ENCODE results near the gene ZNF136. TPM values are rescaled to one million over a fixed set of nuclear protein-coding genes. Genes with fewer than 3 reads are reported as not detected.

ZNF136 gene
- total RNA-seq (2016; rRNA removed; fragmentation: Illumina TruSeq; extraction: Trizol): 10.2 and 16.6 TPM in 2 replicates
- total RNA-seq (2016; cell fraction: cytosol; rRNA removed; fragmentation: Illumina TruSeq; extraction: Trizol; ENCODE audit: low read depth): 0.91 and 1.9 TPM in 2 replicates
- total RNA-seq (2016; cell fraction: insoluble cytoplasmic fraction; rRNA removed; fragmentation: Illumina TruSeq; extraction: Trizol): 9.2 and 18.5 TPM in 2 replicates
- 4.5 and 5.0 TPM in 2 replicates for total RNA-seq (2016; cell fraction: membrane; rRNA removed; fragmentation: Illumina TruSeq; extraction: Trizol)
- total RNA-seq (2016; cell fraction: nucleus; rRNA removed; fragmentation: Illumina TruSeq; extraction: Trizol): 8.1 and 11.9 TPM in 2 replicates
- 1.8 and 2.5 TPM in 2 replicates for polyA plus RNA-seq (2011; rRNA removed)
- 0.97 and 1.4 TPM in 2 replicates for polyA plus RNA-seq (2011; cell fraction: cytosol; rRNA removed)
- 1.2 and 1.5 TPM in 2 replicates for polyA plus RNA-seq (2011; cell fraction: nucleus; rRNA removed)
- 2.4 and 4.4 TPM in 2 replicates for polyA plus RNA-seq (2012)
- 0.11 and 0.18 TPM in 2 replicates for polyA plus RNA-seq (2016; cell fraction: cytosol; fragmentation: Illumina TruSeq; extraction: Trizol; ENCODE audit: low read depth)
- 6.4 and 8.7 TPM in 2 replicates for polyA plus RNA-seq (2016; cell fraction: insoluble cytoplasmic fraction; fragmentation: Illumina TruSeq; extraction: Trizol; ENCODE audit: low read depth)
- 0.77 and 0.81 TPM in 2 replicates for polyA plus RNA-seq (2016; cell fraction: membrane; fragmentation: Illumina TruSeq; extraction: Trizol; ENCODE audit: low read depth)
- polyA plus RNA-seq (2016; cell fraction: nucleus; fragmentation: Illumina TruSeq; extraction: Trizol; ENCODE audit: insufficient read depth, low read depth): 7.5 and 9.6 TPM in 2 replicates
- polyA minus RNA-seq (2011; rRNA and poly(A)+ RNA removed; ENCODE audit: low replicate concordance): 1.7 and 2.6 TPM in 2 replicates
- polyA minus RNA-seq (2011; cell fraction: cytosol; rRNA and poly(A)+ RNA removed): 4.0 and 4.6 TPM in 2 replicates
- polyA minus RNA-seq (2011; cell fraction: nucleus; rRNA and poly(A)+ RNA removed): 12.9 and 13.3 TPM in 2 replicates
- percentile 73 among the genes with signal in this experiment for Bru-seq, nascent RNA
- percentile 76 among the genes with signal in this experiment for BruChase-seq, experiment 1, labeled RNA remaining after a 6-hour chase
- percentile 73 among the genes with signal in this experiment for BruChase-seq, experiment 2, labeled RNA remaining after a 2-hour chase
- long read RNA-seq, experiment 1, partial matches to known transcripts: 0 of 2 reads
- long read RNA-seq, experiment 1, other reads (novel, unspliced or antisense): 2 of 2 reads
- long read RNA-seq, experiment 2, partial matches to known transcripts: 0 of 4 reads
- long read RNA-seq, experiment 2, other reads (novel, unspliced or antisense): 2 of 4 reads

- FAIRE-seq: peak; percentile 78
- TF ChIP-seq MEIS1 (CRISPR knock-in tag; IDR thresholded peaks at IDR 0.05; ENCODE audit: borderline replicate concordance): no peak
- no peak for TF ChIP-seq ZNF263 (CRISPR knock-in tag; IDR thresholded peaks at IDR 0.05)
- TF ChIP-seq ZBTB49 (CRISPR knock-in tag; IDR thresholded peaks at IDR 0.05; ENCODE audit: borderline replicate concordance): no peak
- TF ChIP-seq ZNF710 (CRISPR knock-in tag; IDR thresholded peaks at IDR 0.05; ENCODE audit: borderline replicate concordance): peak; percentile 69; the same call in 1 of the 2 replicates
- TF ChIP-seq KLF9 (CRISPR knock-in tag; IDR thresholded peaks at IDR 0.05; ENCODE audit: low read depth): 0 out of 2 replicates have a peak, but pooled peaks have one; percentile 43
- TF ChIP-seq DMAP1 (CRISPR knock-in tag; IDR thresholded peaks at IDR 0.05): peak; percentile 56; the same call in 1 of the 2 replicates
- TF ChIP-seq HMGXB4 (CRISPR knock-in tag; IDR thresholded peaks at IDR 0.05; ENCODE audit: borderline replicate concordance in 1 of 2, low read depth in 1 of 2): peak; percentile 33 to 79; a peak in 3 of 4 replicates
- TF ChIP-seq MTA3 (CRISPR knock-in tag; IDR thresholded peaks at IDR 0.05): no peak
- no peak for TF ChIP-seq FOXJ3 (CRISPR knock-in tag; IDR thresholded peaks at IDR 0.05; ENCODE audit: borderline replicate concordance)
Measured at GRCh38 chr19:12162882-12163806, at the start of gene ZNF136. Gene ZNF136 (plus strand): TSS chr19:12163096. CDS start chr19:12163204, 108 bp downstream.

More at GRCh38 chr19:12162882-12163806, at the start of gene ZNF136:
- H2AFZ ChIP-seq (ENCODE audit: low read length): no peak within 1 kb of the TSS
- CTCF ChIA-PET (ENCODE audit: low intra/inter-chr PET ratio, low total read pairs): no interaction called here
- peak within 1 kb of the TSS; percentile 72 to 92 (median 90) for H3K4me3 ChIP-seq (replicated peaks in 1 of 3; ENCODE audit: insufficient read depth in 1 of 3, low read depth in 2 of 3, low read length in 3 of 3)
- no TSS peak for BruUV-seq (replicated peaks)
- peaks cover 60% of the 10 kb centered on the region for H3K4me1 ChIP-seq (ENCODE audit: insufficient read depth, low read length)
- in situ Hi-C loops (cut with HindIII; ENCODE audit: extremely low pct_ligation_motif_present, low pct_unique_long_range_greater_than_20kb): no loop called here
- no peaks in the 10 kb centered on the region for H4K20me1 ChIP-seq (ENCODE audit: insufficient read depth, low read length)
- no peaks in the 10 kb centered on the region; a peak in 1 of 5 replicates for H3K27me3 ChIP-seq (ENCODE audit: control insufficient read depth in 1 of 2, insufficient read depth in 2 of 2, low read length in 2 of 2)
- peaks cover 39% of the 10 kb centered on the region for H3K79me2 ChIP-seq (ENCODE audit: insufficient read depth, low read length)
- H3K4me2 ChIP-seq (ENCODE audit: low read depth, low read length): peak within 1 kb of the TSS; percentile 87
- no peaks in the 10 kb centered on the region; a peak in 1 of 5 replicates for H3K36me3 ChIP-seq (replicated peaks in 1 of 2; ENCODE audit: control insufficient read depth in 1 of 2, insufficient read depth in 2 of 2, low read length in 2 of 2)
- ATAC-seq (peak; percentile 96), DNase-seq (ENCODE audit: low spot score) (peak; percentile 94)
- no peaks in the 10 kb centered on the region for H3K9me3 ChIP-seq (ENCODE audit: low read length)
- intact Hi-C loops (cut with micrococcal nuclease; ENCODE audit: unreplicated experiment): no loop called here
- peak within 1 kb of the TSS; percentile 94 for H3K27ac ChIP-seq (ENCODE audit: extremely low read length, insufficient read depth, low read length)
- POLR2A ChIA-PET: interaction anchor here (0.7 to 1.8 kb wide), 13 partner anchors 12 to 333 kb away, joined by 3 to 16 read pairs (median 3); partner anchors contain the start of genes ZNF20, ZNF44, ZNF442 and ZNF443
- H3K9ac ChIP-seq (ENCODE audit: insufficient read depth, low read depth, low read length): peak within 1 kb of the TSS; percentile 96
- WGBS (ENCODE audit: low lambda C conversion rate): 0% methylated on average over 17 of the region's 57 CpGs

Measured in HepG2 (cell line).